Vagina (tissue), 2 donors: Measurements from ENCODE around the gene ECEL1. TPM values are rescaled to one million over a fixed set of nuclear protein-coding genes. Genes with fewer than 3 reads are reported as not detected.

Experiments used
- DNase-seq, 2 donors: peaks; one replicate each; pipeline ENCODE4 v3.0.0-alpha.2; 2017; ENCODE audit errors: extremely low spot score in 2 of 2
- H3K27ac ChIP-seq: fragments of 200-600 bp; sonication (generic); one replicate; pipeline ENCODE4 v1.5.1; 2019
- H3K27me3 ChIP-seq: fragments of 200-600 bp; sonication (generic); one replicate; pipeline ENCODE4 v1.5.1; 2019
- H3K36me3 ChIP-seq, 2 donors: fragments of 200-600 bp; sonication (generic); one replicate each; pipeline ENCODE4 v1.5.1; 2017 to 2019
- H3K4me1 ChIP-seq: fragments of 200-600 bp; sonication (generic); one replicate; pipeline ENCODE4 v1.5.1; 2019
- H3K4me3 ChIP-seq, 2 donors: fragments of 200-600 bp; sonication (generic); 1 replicate in 1 of 2; 2 replicates in 1 of 2; pipeline ENCODE4 v1.5.1; 2016 to 2019
- H3K9me3 ChIP-seq: fragments of 200-600 bp; sonication (generic); one replicate; pipeline ENCODE4 v1.5.1; 2019
- CTCF ChIP-seq, 3 experiments: fragments of 450-650 bp in 2 of 3; fragments of 200-600 bp in 1 of 3; sonication (generic) in 1 of 3; IDR thresholded peaks; one replicate each; pipeline ENCODE4 v1.5.1; 2017 to 2019; ENCODE audit warnings: antibody characterized with exemption in 3 of 3, mild to moderate bottlenecking in 2 of 3, moderate library complexity in 2 of 3
- POLR2A ChIP-seq, 2 donors: fragments of 450-650 bp; IDR thresholded peaks; one replicate each; pipeline ENCODE4 v1.6.1; 2017; ENCODE audit warnings: antibody characterized with exemption in 2 of 2, mild to moderate bottlenecking in 2 of 2, moderate library complexity in 2 of 2
- POLR2AphosphoS5 ChIP-seq, 2 donors: sonication (generic); formaldehyde crosslinking; IDR thresholded peaks; one replicate each; pipeline ENCODE4 v1.9.0; 2017; ENCODE audit warnings: antibody characterized with exemption in 2 of 2, mild to moderate bottlenecking in 2 of 2, low read depth in 1 of 2; ENCODE audit not compliant: insufficient read depth in 1 of 2
- intact Hi-C: fragments of 100-400 bp; cut with DNase I; formaldehyde crosslinking; loops from one replicate; pipeline ENCODE4 v1.15.1; 2023
- total RNA-seq: library from RNA; depleted of rRNA; stranded (reverse); fragments of >200 nt; gene quantifications from one replicate; pipeline ENCODE4 v1.2.3, GENCODE V29; 2016

The ECEL1 gene
- total RNA-seq, 1 donor from 2014 or later: not detected

GRCh38 chr2:232519581-232520438 lies 32.2 kb upstream of the ECEL1 start, which contains the start of gene PRSS56:
PRSS56 (plus strand) TSS chr2:232520388; CDS start chr2:232520599, 211 bp downstream.
- Histone ChIP-seq H3K9me3 (no peaks in the 10 kb centered on the region), H3K4me1 (peaks cover 21% of the 10 kb centered on the region), H3K36me3 (no peaks in the 10 kb centered on the region), H3K27ac (no peak within 1 kb of the TSS), H3K27me3 (peaks cover 17% of the 10 kb centered on the region), H3K4me3 (no peak within 1 kb of the TSS)
- intact Hi-C loops: no loop called here
- no peak for TF ChIP-seq POLR2AphosphoS5 (IDR thresholded peaks at IDR 0.05; ENCODE audit: insufficient read depth in 1 of 2, low read depth in 1 of 2)
- TF ChIP-seq POLR2A (IDR thresholded peaks at IDR 0.05): no peak
- TF ChIP-seq CTCF (IDR thresholded peaks at IDR 0.05): no peak
- no peak for DNase-seq

- Histone ChIP-seq H3K36me3 (no peaks in the 10 kb centered on the region), H3K27me3 (peaks cover 13% of the 10 kb centered on the region), H3K27ac (no peak overlapping the region), H3K4me3 (no peak overlapping the region), H3K4me1 (peaks cover 17% of the 10 kb centered on the region), H3K9me3 (no peaks in the 10 kb centered on the region)
- no peak for DNase-seq
- intact Hi-C loops: no loop called here
- no peak for TF ChIP-seq CTCF (IDR thresholded peaks at IDR 0.05)
- TF ChIP-seq POLR2AphosphoS5 (IDR thresholded peaks at IDR 0.05; ENCODE audit: insufficient read depth in 1 of 2, low read depth in 1 of 2): no peak
- TF ChIP-seq POLR2A (IDR thresholded peaks at IDR 0.05): no peak
Observed at GRCh38 chr2:232518844-232519243, 31.2 kb upstream of the ECEL1 start.

GRCh38 chr2:232516551-232516950 lies 28.9 kb upstream of the ECEL1 start:
- intact Hi-C loops: no loop called here
- no peak overlapping the region for H3K27ac ChIP-seq
- no peaks in the 10 kb centered on the region for H3K27me3 ChIP-seq
- TF ChIP-seq POLR2AphosphoS5 (IDR thresholded peaks at IDR 0.05; ENCODE audit: insufficient read depth in 1 of 2, low read depth in 1 of 2): no peak
- TF ChIP-seq POLR2A (IDR thresholded peaks at IDR 0.05): no peak
- TF ChIP-seq CTCF (IDR thresholded peaks at IDR 0.05): no peak
- H3K9me3 ChIP-seq: no peaks in the 10 kb centered on the region
- DNase-seq: no peak
- H3K36me3 ChIP-seq: no peaks in the 10 kb centered on the region
- no peaks in the 10 kb centered on the region for H3K4me1 ChIP-seq
- H3K4me3 ChIP-seq: no peak overlapping the region

GRCh38 chr2:232515639-232516038 lies 28.0 kb upstream of the ECEL1 start:
- intact Hi-C loops: no loop called here
- no peaks in the 10 kb centered on the region for H3K27me3 ChIP-seq

More at GRCh38 chr2:232515639-232516038, 28.0 kb upstream of the ECEL1 start:
- no peaks in the 10 kb centered on the region for H3K4me1 ChIP-seq
- DNase-seq: no peak
- no peak overlapping the region for H3K27ac ChIP-seq
- no peaks in the 10 kb centered on the region for H3K9me3 ChIP-seq
- H3K4me3 ChIP-seq: no peak overlapping the region
- TF ChIP-seq CTCF (IDR thresholded peaks at IDR 0.05) (no peak), POLR2AphosphoS5 (IDR thresholded peaks at IDR 0.05; ENCODE audit: insufficient read depth in 1 of 2, low read depth in 1 of 2) (no peak), POLR2A (IDR thresholded peaks at IDR 0.05) (no peak)
- no peaks in the 10 kb centered on the region for H3K36me3 ChIP-seq
